ENCODE measurements around the gene HOXA11.

HOXA11 gene

GRCh38 chr7:27192546-27193334 lies 7.7 kb upstream of the HOXA11 start:
- DNase-seq (ENCODE audit: low spot score): no peak

GRCh38 chr7:27191833-27192545 lies 7.0 kb upstream of the HOXA11 start:
- DNase-seq (ENCODE audit: low spot score): no peak

GRCh38 chr7:27191161-27191731 lies 6.2 kb upstream of the HOXA11 start:
- DNase-seq (ENCODE audit: low spot score): no peak

DNA sequence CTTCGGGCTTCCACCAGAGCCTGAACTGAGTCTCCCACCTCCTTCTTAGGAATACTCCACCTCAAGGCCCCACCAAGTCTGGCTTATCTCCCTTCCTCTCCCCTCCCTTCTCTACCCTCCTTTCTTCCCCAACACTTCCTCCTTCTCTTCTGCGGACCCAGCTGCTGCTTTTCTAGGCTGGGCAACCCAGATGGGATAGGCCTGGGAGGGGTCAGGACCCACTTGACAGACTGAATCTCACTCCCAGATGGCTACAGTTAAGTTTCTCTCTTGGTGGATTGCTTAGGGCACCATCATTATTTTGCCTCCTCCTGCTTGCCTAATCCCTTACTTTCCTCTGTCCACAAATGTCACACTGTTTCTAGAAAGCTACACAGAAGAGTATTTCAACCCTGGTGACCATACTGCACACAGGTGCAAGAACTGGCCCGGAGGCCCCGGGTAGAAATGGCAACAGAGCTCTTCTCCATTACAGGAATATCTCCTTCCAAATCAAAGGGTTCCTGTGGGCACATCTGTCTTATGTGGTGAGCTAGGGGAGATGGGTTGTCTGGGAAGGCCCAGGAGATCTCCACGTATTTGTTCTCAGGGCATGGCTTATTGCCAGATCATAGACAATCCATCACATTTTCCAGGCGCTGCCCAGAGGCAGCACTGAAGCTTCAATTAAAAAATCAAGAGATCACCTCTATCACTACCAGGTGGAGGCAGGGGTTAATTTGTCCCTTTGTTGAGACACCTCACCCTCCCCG lies 5.1 kb upstream of the HOXA11 start:
- no peak for DNase-seq (ENCODE audit: low spot score)

DNA sequence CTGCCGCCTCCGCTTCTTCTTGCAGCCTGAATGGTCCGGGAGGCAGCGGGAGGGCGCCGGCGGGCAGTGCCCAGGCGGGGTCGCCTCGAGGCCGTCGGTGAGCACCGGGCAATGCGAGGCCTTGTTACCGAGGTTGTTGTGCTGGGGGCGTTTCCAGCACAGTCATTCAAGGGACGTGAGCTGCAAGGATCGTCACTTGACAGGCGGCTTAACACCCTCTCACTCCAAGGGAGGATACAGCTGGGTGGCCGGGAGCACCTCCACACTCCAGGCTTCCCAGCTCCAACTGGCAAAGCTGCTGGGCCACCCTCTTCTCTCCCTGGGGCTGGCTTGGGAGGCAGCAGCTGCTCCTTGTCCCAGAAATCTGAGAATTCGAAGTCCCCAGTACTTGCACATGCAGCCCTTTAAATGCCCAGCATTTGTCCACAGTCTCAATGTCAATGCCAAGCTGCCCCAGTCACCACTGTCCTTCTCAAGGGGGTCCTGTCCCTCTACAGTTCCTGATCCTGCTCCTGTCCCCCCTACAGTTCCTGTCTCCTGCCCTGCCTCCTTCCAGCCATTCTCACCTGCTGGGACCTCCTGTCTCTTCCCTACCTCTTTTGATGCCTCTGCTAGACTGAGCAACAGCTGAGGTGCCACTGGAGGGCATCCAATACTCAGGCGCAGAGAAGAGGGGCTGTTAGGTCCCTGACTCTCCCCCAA lies 4.4 kb upstream of the HOXA11 start:
- DNase-seq (ENCODE audit: low spot score): peak; percentile 83

DNA sequence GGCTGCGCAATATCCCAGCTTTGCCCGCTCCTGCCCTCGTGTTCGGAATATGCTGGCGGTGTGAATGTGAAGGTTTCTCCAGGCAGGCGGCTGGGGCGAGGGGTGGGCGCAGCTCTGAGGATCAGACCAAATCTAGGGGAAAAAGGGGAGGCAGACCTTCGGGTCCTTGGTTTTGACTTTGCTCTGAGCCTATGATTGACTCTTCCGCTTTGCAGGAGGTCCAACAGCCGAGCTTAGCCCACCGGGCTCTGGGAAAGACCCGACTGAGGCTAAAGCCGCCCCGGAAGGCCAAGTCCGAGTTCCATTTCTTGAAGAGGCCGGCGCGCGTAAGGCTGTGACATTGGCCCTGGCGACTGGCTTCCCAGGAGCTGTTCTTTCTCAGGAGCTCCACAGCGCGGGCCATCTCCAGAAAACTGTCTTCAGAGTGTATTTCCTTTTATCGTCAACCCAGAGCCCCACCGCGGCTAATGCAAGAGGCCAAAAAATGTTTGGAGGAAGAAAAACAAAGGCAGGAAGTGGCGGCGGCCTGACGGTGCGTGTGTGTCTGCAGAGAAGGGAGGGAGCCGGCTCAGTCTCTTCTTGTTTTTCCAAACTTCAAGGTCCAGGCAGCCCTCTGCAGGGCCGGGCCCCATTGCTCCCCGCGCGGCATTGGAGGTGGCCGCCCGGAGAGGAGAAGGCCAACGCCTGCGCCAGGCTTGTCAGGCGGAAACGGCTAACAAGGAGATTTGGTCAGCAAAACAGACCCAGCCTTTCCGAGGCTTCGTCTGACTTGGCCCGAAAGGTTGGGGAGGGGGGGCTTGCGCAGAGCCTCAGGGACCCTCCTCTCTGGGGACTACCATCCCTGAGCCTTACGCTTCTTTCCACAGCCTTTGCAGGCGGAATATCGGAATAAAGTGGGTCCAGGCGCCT lies 3.6 kb upstream of the HOXA11 start:
- no peak for DNase-seq (ENCODE audit: low spot score)

DNA sequence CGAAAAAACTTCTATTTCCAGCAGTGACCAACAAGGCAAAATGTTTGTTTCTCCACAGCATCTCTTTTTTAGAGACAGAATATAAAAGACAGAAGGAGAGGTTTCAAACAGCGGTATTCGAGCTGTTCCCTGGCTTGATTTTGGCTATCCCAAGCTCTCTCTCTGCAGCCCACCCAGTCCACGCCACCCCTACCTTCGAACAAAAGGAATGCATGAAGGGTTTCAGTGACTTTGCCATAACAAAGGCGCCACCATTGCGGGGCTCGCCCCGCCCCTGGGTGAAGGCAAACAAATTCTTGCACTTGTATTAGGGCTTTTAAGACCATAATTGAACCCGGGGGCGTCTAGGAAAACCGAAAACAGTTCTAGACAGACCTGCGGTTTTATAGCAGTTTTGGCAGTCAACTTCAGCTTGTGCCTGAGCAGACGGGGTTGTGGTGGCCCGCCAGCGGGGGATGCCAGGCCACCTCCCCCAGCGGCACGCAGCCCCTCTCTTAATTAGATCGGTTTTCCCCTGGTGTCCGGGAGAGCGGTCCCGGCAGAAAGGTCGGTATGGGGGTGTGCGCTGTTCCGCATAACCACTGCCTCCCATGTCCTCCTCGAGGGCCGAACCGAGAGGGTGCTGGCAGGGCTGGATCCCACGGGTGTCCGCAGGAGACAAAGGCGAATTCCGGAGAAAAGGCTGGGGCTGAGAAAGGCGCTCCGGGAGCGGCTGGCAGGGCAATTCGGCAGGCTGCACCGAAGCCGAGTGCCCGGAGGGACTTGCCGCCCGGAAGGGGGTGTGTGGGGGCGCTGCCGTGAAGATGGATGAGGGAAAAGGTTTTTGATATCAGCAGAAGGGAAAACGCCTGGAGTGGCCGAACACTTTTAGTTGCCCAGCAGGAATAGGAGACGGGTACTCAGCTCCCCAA lies 2.7 kb upstream of the HOXA11 start:
- DNase-seq (ENCODE audit: low spot score): no peak

DNA sequence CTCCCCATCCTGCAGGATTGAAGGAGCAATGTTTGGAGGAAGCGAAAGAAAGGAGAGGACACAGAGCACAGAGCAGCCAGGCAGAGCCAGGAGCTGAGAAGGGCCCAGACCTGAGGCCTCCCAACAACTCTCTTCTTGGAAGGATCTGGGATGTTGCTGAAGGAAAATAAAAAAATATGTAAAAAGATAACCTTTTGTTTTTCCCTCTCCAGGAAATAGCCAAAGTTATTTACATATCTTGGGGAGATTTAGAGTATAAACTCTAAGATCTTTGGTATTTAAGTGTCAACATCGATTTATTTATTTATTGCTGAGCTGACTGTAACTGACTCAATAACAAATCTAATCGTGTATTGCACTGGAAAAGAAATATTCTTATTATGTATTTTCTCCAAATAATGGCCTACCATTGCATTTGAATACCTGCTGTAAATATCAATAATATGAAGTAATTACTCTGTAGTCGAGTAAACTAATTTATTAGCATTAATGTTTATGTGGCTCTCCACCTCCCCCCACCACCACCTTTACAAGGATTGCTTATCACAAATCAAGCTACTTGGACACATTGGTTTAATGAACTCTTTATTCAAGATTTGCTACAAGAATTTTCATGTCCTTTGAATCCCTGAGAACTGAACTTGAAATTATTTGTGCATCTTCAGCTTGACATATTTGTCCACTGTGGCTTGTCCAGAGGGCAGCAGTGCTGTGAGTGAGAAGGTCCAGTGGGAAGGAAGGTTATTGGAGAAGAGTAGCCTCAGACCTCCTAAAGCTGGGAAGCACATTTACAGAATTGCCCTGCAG lies 1.8 kb upstream of the HOXA11 start:
- DNase-seq (ENCODE audit: low spot score): no peak

DNA sequence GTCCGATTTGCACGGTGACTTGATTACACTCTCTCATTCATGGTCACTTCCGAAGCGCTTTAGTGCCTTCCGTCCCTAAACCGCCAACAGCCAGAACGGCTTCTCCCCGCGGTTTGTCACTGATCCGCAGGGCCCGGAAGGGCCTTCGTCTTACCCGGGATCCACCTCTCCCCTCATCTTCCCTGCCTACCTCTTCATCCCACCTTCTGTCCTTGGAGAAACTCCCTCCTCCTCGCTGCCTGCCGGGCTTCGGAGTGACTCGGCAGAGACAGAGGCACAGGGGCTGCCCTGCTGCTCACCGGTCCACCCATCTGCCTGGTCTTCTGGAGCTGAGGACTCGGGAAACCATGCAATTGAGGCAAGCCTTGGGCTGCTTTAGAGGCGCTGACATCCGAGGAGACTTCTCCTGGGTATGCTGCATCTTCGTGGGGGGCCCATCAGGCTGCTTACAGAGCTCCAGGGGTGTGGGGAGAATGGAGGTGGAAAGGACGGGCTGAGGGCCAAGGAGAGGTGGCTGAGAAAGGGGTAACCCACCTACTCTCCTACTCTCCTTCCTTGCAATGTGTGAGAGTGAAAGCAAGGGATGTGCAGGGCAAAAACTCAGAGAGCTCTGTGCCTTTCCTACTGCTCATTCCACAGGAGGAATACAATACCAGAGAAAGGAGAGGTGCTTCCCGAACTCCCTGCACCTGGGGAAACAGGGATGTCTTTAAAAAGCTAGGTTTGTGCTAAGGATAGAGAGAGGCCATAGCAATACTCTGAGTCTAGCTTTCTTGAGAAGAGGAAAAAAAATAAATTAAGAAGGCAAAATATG lies 1.0 kb upstream of the HOXA11 start:
- DNase-seq (ENCODE audit: low spot score): no peak

DNA sequence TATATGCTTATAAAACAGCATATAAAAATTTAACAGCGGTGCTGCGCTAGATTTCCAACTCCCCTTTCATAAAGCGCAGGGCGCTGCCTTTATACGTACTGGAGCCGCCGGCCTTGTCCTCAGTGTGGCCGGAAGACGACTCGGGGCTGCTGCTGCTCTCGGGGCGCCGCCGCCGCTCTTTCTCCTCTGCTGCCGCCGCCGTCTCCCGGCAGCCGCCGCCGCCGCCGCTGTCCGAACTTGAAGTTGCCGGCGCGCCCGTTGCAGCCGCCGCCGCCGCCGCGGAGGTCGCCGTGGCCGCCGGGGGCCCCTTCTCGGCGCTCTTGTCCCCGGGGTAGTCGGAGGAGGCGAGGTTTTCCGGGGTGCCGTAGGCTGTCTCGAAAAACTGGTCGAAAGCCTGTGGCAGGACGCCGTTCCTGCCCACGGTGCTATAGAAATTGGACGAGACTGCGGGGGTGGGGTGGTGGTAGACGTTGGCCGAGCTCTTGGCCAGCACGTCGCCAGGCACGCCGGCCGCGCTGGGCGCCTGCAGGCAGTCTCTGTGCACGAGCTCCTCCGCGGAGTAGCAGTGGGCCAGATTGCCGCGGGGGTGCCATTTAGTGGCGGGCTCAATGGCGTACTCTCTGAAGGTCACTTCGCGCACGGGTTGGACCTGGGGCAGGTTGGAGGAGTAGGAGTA lies 557 bp downstream of the HOXA11 start:
- DNase-seq (ENCODE audit: low spot score): no peak

GRCh38 chr7:27183682-27184336 lies 1.2 kb downstream of the HOXA11 start:
- DNase-seq (ENCODE audit: low spot score): no peak

GRCh38 chr7:27182861-27183681 lies 2.0 kb downstream of the HOXA11 start:
- no peak for DNase-seq (ENCODE audit: low spot score)

GRCh38 chr7:27182285-27182841 lies 2.7 kb downstream of the HOXA11 start:
- no peak for DNase-seq (ENCODE audit: low spot score)

DNA sequence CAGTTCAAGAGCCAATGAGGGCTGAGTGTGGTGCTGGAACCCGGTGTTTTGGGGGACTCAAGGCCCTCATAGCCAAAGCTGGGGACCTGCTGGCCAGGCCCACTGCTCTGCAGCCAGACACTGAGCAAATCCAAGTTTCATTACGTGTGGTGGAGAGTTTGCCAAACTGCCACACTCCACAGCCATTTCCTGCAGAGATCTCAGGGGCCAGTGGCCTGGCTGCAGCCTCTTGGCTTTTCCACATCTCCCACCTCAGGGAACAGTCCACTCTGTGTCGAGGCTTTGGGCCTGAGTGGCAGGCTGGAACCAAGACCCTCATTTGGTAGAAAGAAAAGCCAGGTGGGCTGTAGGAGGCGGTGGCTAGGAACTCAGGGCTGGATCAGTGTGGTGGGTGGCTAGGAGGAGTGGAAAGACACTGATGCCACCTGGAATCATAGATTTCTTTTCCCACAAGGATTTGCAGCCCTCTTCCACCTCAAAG lies 3.2 kb downstream of the HOXA11 start:
- no peak for DNase-seq (ENCODE audit: low spot score)
